HG02973 (cell line): ENCODE results near the gene REPS1.

Source experiments
- ATAC-seq: cut with Tn5 transposase; IDR thresholded peaks from one replicate; pipeline ENCODE4 v1.9.1; 2021; ENCODE audit warnings: moderate library complexity; ENCODE audit not compliant: unreplicated experiment

Gene REPS1

GRCh38 chr6:138862456-138862855, 125.6 kb downstream of the REPS1 start:
- ATAC-seq, result no peak

- no peak for ATAC-seq
These were observed 130.3 kb downstream of the REPS1 start for GRCh38 chr6:138857775-138858174.

GRCh38 chr6:138856654-138857053, 131.4 kb downstream of the REPS1 start:
- ATAC-seq, result no peak
